Measurements from ENCODE around the gene EIF4A3. TPM values are rescaled to one million over a fixed set of nuclear protein-coding genes. Genes with fewer than 3 reads are reported as not detected.

Gene EIF4A3
- total and polyA plus RNA-seq, 4 donors = 29.0 to 35.1 (median 33.4) TPM

DNA sequence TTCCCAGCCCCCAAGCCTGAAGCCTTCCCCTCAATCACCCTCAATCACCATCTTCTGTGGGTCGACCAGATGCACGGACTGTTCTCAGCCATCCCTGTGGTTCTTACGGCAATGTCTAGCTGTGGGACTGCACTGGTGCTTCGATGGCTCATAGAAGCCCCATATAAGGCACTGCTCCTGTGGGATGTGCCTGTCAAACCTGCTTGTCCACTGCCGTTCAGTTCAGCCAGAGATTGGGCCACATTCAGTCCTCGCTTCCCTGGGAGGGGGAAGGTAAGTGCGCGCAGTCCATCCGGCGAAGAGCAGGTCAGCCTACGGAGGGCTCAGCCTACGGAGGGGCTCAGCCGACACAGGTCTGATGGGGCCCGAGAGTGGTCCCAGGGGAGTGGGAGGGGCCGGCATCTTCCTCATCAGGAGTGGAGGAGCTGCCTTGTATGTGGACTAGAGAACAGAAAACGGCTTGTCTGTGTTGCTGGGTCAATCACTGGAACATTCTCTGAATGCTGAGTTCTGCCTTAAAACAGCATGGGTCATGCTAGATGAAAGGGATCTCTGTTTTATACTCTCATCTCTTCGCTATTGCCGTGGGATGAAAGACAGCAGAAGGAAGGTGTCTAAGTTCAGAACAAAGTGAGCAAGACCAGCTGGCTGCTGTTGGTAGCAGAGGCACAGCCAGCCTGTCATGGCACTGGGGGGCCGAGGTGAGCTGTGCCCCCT lies 23.0 kb upstream of the EIF4A3 start, which contains the start of gene CARD14:
Gene CARD14 (plus strand): TSS at position 247 of the 717 bp plus-strand sequence. CDS start 11,409 bp downstream, outside the sequence.
- Histone ChIP-seq H3K36me3 (ENCODE audit: control insufficient read depth in 4 of 4, insufficient read depth in 3 of 4, low read depth in 1 of 4, low read length in 3 of 4) (no peaks in the 10 kb centered on the region), H3K27ac (ENCODE audit: low read depth in 1 of 2, low read length in 2 of 2) (no peak within 1 kb of the TSS), H3K4me1 (ENCODE audit: control insufficient read depth in 4 of 4, insufficient read depth in 4 of 4, low read length in 3 of 4) (no peaks in the 10 kb centered on the region), H3K4me3 (ENCODE audit: low read depth in 1 of 3, low read length in 3 of 3) (no peak within 1 kb of the TSS), H3K27me3 (ENCODE audit: control insufficient read depth in 4 of 4, insufficient read depth in 4 of 4, low read length in 3 of 4) (no peaks in the 10 kb centered on the region), H3K9me3 (ENCODE audit: control insufficient read depth in 4 of 4, low read length in 3 of 4) (no peaks in the 10 kb centered on the region), H3K9ac (ENCODE audit: low read depth in 1 of 2, low read length in 2 of 2) (no peak within 1 kb of the TSS)
- DNase-seq (ENCODE audit: low spot score) = no peak
- WGBS = 69% methylated on average over 19 of the region's 19 CpGs
- TF ChIP-seq, protein P1, sequence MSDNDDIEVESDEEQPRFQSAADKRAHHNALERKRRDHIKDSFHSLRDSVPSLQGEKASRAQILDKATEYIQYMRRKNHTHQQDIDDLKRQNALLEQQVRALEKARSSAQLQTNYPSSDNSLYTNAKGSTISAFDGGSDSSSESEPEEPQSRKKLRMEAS (IDR thresholded peaks at IDR 0.05) = no peak
- TF ChIP-seq HNF4G (IDR thresholded peaks at IDR 0.05) (no peak), GABPA (IDR thresholded peaks at IDR 0.05 in 1 of 2, conservative IDR thresholded peaks at IDR 0.05 in 1 of 2) (no peak), EGR1 (IDR thresholded peaks at IDR 0.05; ENCODE audit: low read depth in 2 of 2) (no peak), FOXA1 (IDR thresholded peaks at IDR 0.05) (no peak), FOXA2 (IDR thresholded peaks at IDR 0.05) (no peak), HNF4A (conservative IDR thresholded peaks at IDR 0.05) (no peak), TAF1 (conservative IDR thresholded peaks at IDR 0.05) (no peak), RXRA (IDR thresholded peaks at IDR 0.05) (no peak)
- TF ChIP-seq, protein P2, sequence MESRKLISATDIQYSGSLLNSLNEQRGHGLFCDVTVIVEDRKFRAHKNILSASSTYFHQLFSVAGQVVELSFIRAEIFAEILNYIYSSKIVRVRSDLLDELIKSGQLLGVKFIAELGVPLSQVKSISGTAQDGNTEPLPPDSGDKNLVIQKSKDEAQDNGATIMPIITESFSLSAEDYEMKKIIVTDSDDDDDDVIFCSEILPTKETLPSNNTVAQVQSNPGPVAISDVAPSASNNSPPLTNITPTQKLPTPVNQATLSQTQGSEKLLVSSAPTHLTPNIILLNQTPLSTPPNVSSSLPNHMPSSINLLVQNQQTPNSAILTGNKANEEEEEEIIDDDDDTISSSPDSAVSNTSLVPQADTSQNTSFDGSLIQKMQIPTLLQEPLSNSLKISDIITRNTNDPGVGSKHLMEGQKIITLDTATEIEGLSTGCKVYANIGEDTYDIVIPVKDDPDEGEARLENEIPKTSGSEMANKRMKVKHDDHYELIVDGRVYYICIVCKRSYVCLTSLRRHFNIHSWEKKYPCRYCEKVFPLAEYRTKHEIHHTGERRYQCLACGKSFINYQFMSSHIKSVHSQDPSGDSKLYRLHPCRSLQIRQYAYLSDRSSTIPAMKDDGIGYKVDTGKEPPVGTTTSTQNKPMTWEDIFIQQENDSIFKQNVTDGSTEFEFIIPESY (IDR thresholded peaks at IDR 0.05) = no peak
- TF ChIP-seq, protein P3, sequence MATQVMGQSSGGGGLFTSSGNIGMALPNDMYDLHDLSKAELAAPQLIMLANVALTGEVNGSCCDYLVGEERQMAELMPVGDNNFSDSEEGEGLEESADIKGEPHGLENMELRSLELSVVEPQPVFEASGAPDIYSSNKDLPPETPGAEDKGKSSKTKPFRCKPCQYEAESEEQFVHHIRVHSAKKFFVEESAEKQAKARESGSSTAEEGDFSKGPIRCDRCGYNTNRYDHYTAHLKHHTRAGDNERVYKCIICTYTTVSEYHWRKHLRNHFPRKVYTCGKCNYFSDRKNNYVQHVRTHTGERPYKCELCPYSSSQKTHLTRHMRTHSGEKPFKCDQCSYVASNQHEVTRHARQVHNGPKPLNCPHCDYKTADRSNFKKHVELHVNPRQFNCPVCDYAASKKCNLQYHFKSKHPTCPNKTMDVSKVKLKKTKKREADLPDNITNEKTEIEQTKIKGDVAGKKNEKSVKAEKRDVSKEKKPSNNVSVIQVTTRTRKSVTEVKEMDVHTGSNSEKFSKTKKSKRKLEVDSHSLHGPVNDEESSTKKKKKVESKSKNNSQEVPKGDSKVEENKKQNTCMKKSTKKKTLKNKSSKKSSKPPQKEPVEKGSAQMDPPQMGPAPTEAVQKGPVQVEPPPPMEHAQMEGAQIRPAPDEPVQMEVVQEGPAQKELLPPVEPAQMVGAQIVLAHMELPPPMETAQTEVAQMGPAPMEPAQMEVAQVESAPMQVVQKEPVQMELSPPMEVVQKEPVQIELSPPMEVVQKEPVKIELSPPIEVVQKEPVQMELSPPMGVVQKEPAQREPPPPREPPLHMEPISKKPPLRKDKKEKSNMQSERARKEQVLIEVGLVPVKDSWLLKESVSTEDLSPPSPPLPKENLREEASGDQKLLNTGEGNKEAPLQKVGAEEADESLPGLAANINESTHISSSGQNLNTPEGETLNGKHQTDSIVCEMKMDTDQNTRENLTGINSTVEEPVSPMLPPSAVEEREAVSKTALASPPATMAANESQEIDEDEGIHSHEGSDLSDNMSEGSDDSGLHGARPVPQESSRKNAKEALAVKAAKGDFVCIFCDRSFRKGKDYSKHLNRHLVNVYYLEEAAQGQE (IDR thresholded peaks at IDR 0.05) = no peak
- TF ChIP-seq, protein P4, sequence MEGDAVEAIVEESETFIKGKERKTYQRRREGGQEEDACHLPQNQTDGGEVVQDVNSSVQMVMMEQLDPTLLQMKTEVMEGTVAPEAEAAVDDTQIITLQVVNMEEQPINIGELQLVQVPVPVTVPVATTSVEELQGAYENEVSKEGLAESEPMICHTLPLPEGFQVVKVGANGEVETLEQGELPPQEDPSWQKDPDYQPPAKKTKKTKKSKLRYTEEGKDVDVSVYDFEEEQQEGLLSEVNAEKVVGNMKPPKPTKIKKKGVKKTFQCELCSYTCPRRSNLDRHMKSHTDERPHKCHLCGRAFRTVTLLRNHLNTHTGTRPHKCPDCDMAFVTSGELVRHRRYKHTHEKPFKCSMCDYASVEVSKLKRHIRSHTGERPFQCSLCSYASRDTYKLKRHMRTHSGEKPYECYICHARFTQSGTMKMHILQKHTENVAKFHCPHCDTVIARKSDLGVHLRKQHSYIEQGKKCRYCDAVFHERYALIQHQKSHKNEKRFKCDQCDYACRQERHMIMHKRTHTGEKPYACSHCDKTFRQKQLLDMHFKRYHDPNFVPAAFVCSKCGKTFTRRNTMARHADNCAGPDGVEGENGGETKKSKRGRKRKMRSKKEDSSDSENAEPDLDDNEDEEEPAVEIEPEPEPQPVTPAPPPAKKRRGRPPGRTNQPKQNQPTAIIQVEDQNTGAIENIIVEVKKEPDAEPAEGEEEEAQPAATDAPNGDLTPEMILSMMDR (IDR thresholded peaks at IDR 0.05; ENCODE audit: low read depth, low read length, missing input control) = no peak

DNA sequence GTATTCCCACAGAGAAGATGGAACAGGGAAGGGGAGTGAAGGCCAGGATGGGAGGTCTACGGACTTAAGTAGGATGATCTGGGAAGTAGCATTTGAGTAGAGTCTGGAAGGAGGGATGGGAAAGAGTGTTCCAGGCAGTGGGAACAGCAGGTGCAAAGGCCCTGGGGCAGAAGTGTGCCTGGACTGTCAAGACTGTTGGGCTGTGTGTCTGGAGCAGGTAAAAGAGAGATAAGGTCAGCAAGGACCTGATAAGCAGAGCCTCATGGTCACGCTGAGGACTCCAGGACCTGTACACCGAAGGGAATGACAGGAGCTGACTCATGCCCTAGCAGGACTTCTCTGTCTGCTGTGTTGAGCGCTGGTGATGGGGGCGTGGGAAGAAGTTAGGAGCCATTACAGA lies 22.2 kb upstream of the EIF4A3 start:
- H3K4me3 ChIP-seq (ENCODE audit: low read depth in 1 of 3, low read length in 3 of 3) = no peak overlapping the region
- H3K9me3 ChIP-seq (ENCODE audit: control insufficient read depth in 4 of 4, low read length in 3 of 4) = no peaks in the 10 kb centered on the region
- H3K36me3 ChIP-seq (ENCODE audit: control insufficient read depth in 4 of 4, insufficient read depth in 3 of 4, low read depth in 1 of 4, low read length in 3 of 4) = no peaks in the 10 kb centered on the region
- no peaks in the 10 kb centered on the region for H3K27me3 ChIP-seq (ENCODE audit: control insufficient read depth in 4 of 4, insufficient read depth in 4 of 4, low read length in 3 of 4)
- 90% methylated on average over 5 of the region's 5 CpGs for WGBS
- H3K9ac ChIP-seq (ENCODE audit: low read depth in 1 of 2, low read length in 2 of 2) = no peak overlapping the region
- no peaks in the 10 kb centered on the region for H3K4me1 ChIP-seq (ENCODE audit: control insufficient read depth in 4 of 4, insufficient read depth in 4 of 4, low read length in 3 of 4)
- DNase-seq (ENCODE audit: low spot score) = no peak
- no peak overlapping the region for H3K27ac ChIP-seq (ENCODE audit: low read depth in 1 of 2, low read length in 2 of 2)
- TF ChIP-seq, protein P1 (IDR thresholded peaks at IDR 0.05) = no peak
- TF ChIP-seq FOXA1 (IDR thresholded peaks at IDR 0.05) (no peak), YY1 (IDR thresholded peaks at IDR 0.05) (no peak), HNF4A (conservative IDR thresholded peaks at IDR 0.05) (no peak), FOXA2 (IDR thresholded peaks at IDR 0.05) (no peak), GABPA (IDR thresholded peaks at IDR 0.05 in 1 of 2, conservative IDR thresholded peaks at IDR 0.05 in 1 of 2) (no peak), JUND (IDR thresholded peaks at IDR 0.05) (no peak), RXRA (IDR thresholded peaks at IDR 0.05) (no peak), HNF4G (IDR thresholded peaks at IDR 0.05) (no peak), RAD21 (IDR thresholded peaks at IDR 0.05) (no peak), EGR1 (IDR thresholded peaks at IDR 0.05; ENCODE audit: low read depth in 2 of 2) (no peak), TAF1 (conservative IDR thresholded peaks at IDR 0.05) (no peak), NR2F2 (IDR thresholded peaks at IDR 0.05) (no peak)
- TF ChIP-seq, protein P2 (IDR thresholded peaks at IDR 0.05) = no peak
- TF ChIP-seq, protein P4 (IDR thresholded peaks at IDR 0.05; ENCODE audit: low read depth, low read length, missing input control) = no peak
- TF ChIP-seq, protein P5, sequence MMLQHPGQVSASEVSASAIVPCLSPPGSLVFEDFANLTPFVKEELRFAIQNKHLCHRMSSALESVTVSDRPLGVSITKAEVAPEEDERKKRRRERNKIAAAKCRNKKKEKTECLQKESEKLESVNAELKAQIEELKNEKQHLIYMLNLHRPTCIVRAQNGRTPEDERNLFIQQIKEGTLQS (IDR thresholded peaks at IDR 0.05) = no peak

Data from liver (tissue), 9 donors.